HCT116 (cell line): ENCODE measurements around the gene ERICH6. TPM values are rescaled to one million over a fixed set of nuclear protein-coding genes. Genes with fewer than 3 reads are reported as not detected.

ENCODE experiments used
- ATAC-seq: fragments of 200-7000 bp; cut with Tn5 transposase; 2 replicates; pipeline ENCODE4 v1.9.1; 2020; ENCODE audit warnings: mild to moderate bottlenecking, moderate library complexity
- BruUV-seq: library from RNA; stranded (reverse); fragments of 400-500 nt; replicated peaks from 2 replicates; lab custom pipeline; 2021; lab: Mats Ljungman, UMichigan
- CTCF ChIA-PET: fragments of 300-600 bp; sonication (Branson Sonifier 250); formaldehyde crosslinking; loops from one replicate; lab custom pipeline; 2021; ENCODE audit warnings: antibody characterized with exemption; lab: Charles Lee
- POLR2A ChIA-PET: fragments of 300-600, 350-600 bp; sonication (Branson Sonifier 250); formaldehyde crosslinking; loops from one replicate; lab custom pipeline; 2021; ENCODE audit warnings: antibody characterized with exemption; lab: Charles Lee
- RAD21 ChIA-PET, 2 experiments: fragments of 300-600 bp; sonication (Branson Sonifier 250); formaldehyde crosslinking; loops; one replicate each; lab custom pipeline; 2023; ENCODE audit warnings: low total read pairs in 2 of 2; ENCODE audit not compliant: uncharacterized antibody in 2 of 2, unreplicated experiment in 2 of 2, low non-redundant PET in 1 of 2; lab: Charles Lee
- DNase-seq: peaks from one replicate; pipeline ENCODE4 v3.0.0-alpha.2; 2010; ENCODE audit warnings: low read depth, low spot score
- H2AFZ ChIP-seq: fragments of 200-600 bp; shearing (Covaris generic), sonication (generic); 2 replicates; pipeline ENCODE4 v1.6.1; 2017; ENCODE audit warnings: low read depth, mixed run types, mixed read lengths, antibody characterized with exemption, low read length; ENCODE audit not compliant: poor library complexity, severe bottlenecking
- H3K27ac ChIP-seq: 2 replicates; pipeline ENCODE4 v1.5.1; 2012; ENCODE audit warnings: low read depth, low read length
- H3K27me3 ChIP-seq: fragments of 200-600 bp; sonication (generic); 2 replicates; pipeline ENCODE4 v1.6.1; 2016; ENCODE audit warnings: mixed run types, low read length, mixed read lengths; ENCODE audit not compliant: insufficient read depth
- H3K36me3 ChIP-seq, 2 experiments: fragments of 200-500 bp in 1 of 2; fragments of 200-600 bp in 1 of 2; sonication (Bioruptor generic) in 1 of 2; sonication (generic) in 1 of 2; 2 replicates each; pipeline versions ENCODE4 v1.5.1 to v1.6.1; 2014 to 2016; ENCODE audit warnings: low read length in 2 of 2, inconsistent platforms in 1 of 2, mixed read lengths in 1 of 2, mixed run types in 1 of 2; ENCODE audit not compliant: insufficient read depth in 2 of 2, control insufficient read depth in 1 of 2
- H3K4me1 ChIP-seq, 2 experiments: fragments of 200-600 bp in 1 of 2; sonication (generic) in 1 of 2; 2 replicates each; pipeline versions ENCODE4 v1.5.1 to v1.6.1; 2012 to 2017; ENCODE audit warnings: low read length in 2 of 2, inconsistent platforms in 1 of 2, mild to moderate bottlenecking in 1 of 2, mixed read lengths in 1 of 2, mixed run types in 1 of 2, moderate library complexity in 1 of 2; ENCODE audit not compliant: insufficient read depth in 2 of 2, control insufficient read depth in 1 of 2
- H3K4me2 ChIP-seq: fragments of 200-600 bp; sonication (generic); 2 replicates; pipeline ENCODE4 v1.6.1; 2017; ENCODE audit warnings: mixed run types, low read length, mixed read lengths
- H3K4me3 ChIP-seq, 2 experiments: fragments of 200-600 bp in 1 of 2; sonication (generic) in 1 of 2; replicated peaks in 1 of 2; 2 replicates each; pipeline ENCODE4 v1.5.1; 2011 to 2016; ENCODE audit warnings: low read length in 2 of 2, control low read depth in 1 of 2, low read depth in 1 of 2, mild to moderate bottlenecking in 1 of 2, mixed read lengths in 1 of 2, mixed run types in 1 of 2
- H3K79me2 ChIP-seq: fragments of 200-600 bp; sonication (generic); 2 replicates; pipeline ENCODE4 v1.6.1; 2017; ENCODE audit warnings: mild to moderate bottlenecking, mixed run types, low read length, moderate library complexity, mixed read lengths; ENCODE audit not compliant: insufficient read depth
- H3K9ac ChIP-seq: fragments of 200-600 bp; sonication (generic); 2 replicates; pipeline ENCODE4 v1.6.1; 2016; ENCODE audit warnings: low read length, mixed read lengths
- H3K9me2 ChIP-seq: fragments of 200-600 bp; sonication (generic), shearing (Covaris generic); 2 replicates; pipeline ENCODE4 v1.6.1; 2017; ENCODE audit warnings: mixed run types, mild to moderate bottlenecking, moderate library complexity; ENCODE audit not compliant: insufficient read depth
- H3K9me3 ChIP-seq, 2 experiments: fragments of 200-500 bp in 1 of 2; fragments of 200-600 bp in 1 of 2; sonication (Bioruptor generic) in 1 of 2; sonication (generic) in 1 of 2; 2 replicates each; pipeline ENCODE4 v1.6.1; 2014 to 2017; ENCODE audit warnings: low read length in 2 of 2, mixed read lengths in 2 of 2, inconsistent platforms in 1 of 2, low read depth in 1 of 2, mild to moderate bottlenecking in 1 of 2, mixed run types in 1 of 2, moderate library complexity in 1 of 2; ENCODE audit not compliant: control insufficient read depth in 1 of 2, insufficient read depth in 1 of 2
- H4K20me1 ChIP-seq: fragments of 200-600 bp; sonication (generic), shearing (Covaris generic); 2 replicates; pipeline ENCODE4 v1.6.1; 2017; ENCODE audit warnings: mixed run types, mild to moderate bottlenecking, moderate library complexity; ENCODE audit not compliant: insufficient read depth
- CEBPB ChIP-seq: IDR thresholded peaks from 2 replicates; pipeline ENCODE4 v1.6.1; 2012; ENCODE audit warnings: low read depth
- EGR1 ChIP-seq: IDR thresholded peaks from 2 replicates; pipeline ENCODE4 v1.6.1; 2012; ENCODE audit warnings: low read depth
- EZH2 ChIP-seq: fragments of 200-600 bp; sonication (generic); IDR thresholded peaks from 2 replicates; pipeline ENCODE4 v1.6.1; 2017; ENCODE audit warnings: antibody characterized with exemption, mixed run types
- JUND ChIP-seq: IDR thresholded peaks from 2 replicates; pipeline ENCODE4 v1.6.1; 2012
- POLR2AphosphoS5 ChIP-seq: IDR thresholded peaks from 2 replicates; pipeline ENCODE4 v1.6.1; 2011; ENCODE audit warnings: mild to moderate bottlenecking, low read depth, low read length, moderate library complexity
- SIN3A ChIP-seq: IDR thresholded peaks from 2 replicates; pipeline ENCODE4 v1.6.1; 2012; ENCODE audit warnings: low read depth
- SP1 ChIP-seq: IDR thresholded peaks from 2 replicates; pipeline ENCODE4 v1.6.1; 2012; ENCODE audit warnings: low read depth
- TCF7L2 ChIP-seq: IDR thresholded peaks from 2 replicates; pipeline ENCODE4 v1.7.0; 2011; ENCODE audit warnings: borderline replicate concordance, inconsistent platforms; ENCODE audit not compliant: insufficient read depth, insufficient read length; ENCODE audit errors: extremely low read depth
- intact Hi-C: fragments of 100-400 bp; cut with micrococcal nuclease; formaldehyde crosslinking; loops from 2 replicates; pipeline ENCODE4 v1.10.0; 2022
- total RNA-seq: library from RNA; stranded (reverse); gene quantifications from one replicate; pipeline ENCODE4 v1.2.1, GENCODE V29; 2021; ENCODE audit not compliant: unreplicated experiment
- TF ChIP-seq, protein P1 (sequence below): IDR thresholded peaks from 2 replicates; pipeline ENCODE4 v1.6.1; 2011; ENCODE audit warnings: mild to moderate bottlenecking, low read length, moderate library complexity; ENCODE audit not compliant: insufficient replicate concordance; ENCODE audit errors: extremely low read depth

The ERICH6 gene
- total RNA-seq, 1 experiment from 2014 or later, result not detected

- TF ChIP-seq TCF7L2, result no peak
- no peak for TF ChIP-seq SIN3A
- no peak for TF ChIP-seq EGR1
- no peak for TF ChIP-seq CEBPB
- TF ChIP-seq POLR2AphosphoS5, result no peak
- TF ChIP-seq EZH2, result no peak
- no peak for TF ChIP-seq SP1
- TF ChIP-seq, all 23 proteins: peak for 0
Measured at GRCh38 chr3:150613709-150614480, 89.8 kb downstream of the ERICH6 start (continued).

GRCh38 chr3:150613034-150613433, 90.7 kb downstream of the ERICH6 start:
- TF ChIP-seq EGR1, result no peak
- TF ChIP-seq JUND, result no peak
- TF ChIP-seq SIN3A, result no peak
- no peak for TF ChIP-seq EZH2
- TF ChIP-seq, protein P1, sequence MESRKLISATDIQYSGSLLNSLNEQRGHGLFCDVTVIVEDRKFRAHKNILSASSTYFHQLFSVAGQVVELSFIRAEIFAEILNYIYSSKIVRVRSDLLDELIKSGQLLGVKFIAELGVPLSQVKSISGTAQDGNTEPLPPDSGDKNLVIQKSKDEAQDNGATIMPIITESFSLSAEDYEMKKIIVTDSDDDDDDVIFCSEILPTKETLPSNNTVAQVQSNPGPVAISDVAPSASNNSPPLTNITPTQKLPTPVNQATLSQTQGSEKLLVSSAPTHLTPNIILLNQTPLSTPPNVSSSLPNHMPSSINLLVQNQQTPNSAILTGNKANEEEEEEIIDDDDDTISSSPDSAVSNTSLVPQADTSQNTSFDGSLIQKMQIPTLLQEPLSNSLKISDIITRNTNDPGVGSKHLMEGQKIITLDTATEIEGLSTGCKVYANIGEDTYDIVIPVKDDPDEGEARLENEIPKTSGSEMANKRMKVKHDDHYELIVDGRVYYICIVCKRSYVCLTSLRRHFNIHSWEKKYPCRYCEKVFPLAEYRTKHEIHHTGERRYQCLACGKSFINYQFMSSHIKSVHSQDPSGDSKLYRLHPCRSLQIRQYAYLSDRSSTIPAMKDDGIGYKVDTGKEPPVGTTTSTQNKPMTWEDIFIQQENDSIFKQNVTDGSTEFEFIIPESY, result no peak
- Histone ChIP-seq H3K79me2 (peaks cover 80% of the 10 kb centered on the region), H3K27ac (no peak overlapping the region), H3K9me2 (no peaks in the 10 kb centered on the region), H3K9me3 (no peaks in the 10 kb centered on the region), H3K4me1 (no peaks in the 10 kb centered on the region), H3K9ac (no peak overlapping the region), H3K4me3 (no peak overlapping the region), H3K27me3 (no peaks in the 10 kb centered on the region), H4K20me1 (peaks cover 10% of the 10 kb centered on the region; the same call in 1 of the 2 replicates), H3K36me3 (no peaks in the 10 kb centered on the region), H2AFZ (no peak overlapping the region), H3K4me2 (no peak overlapping the region)
- ChIA-PET RAD21 (no interaction called here), CTCF (no interaction called here), POLR2A (interaction anchor here (0.7 to 1.6 kb wide), 2 partner anchors 10 to 11 kb away, joined by 3 to 4 read pairs; partner anchors contain the start of gene SELENOT)
- intact Hi-C loops, result no loop called here
- no TSS peak for BruUV-seq
- ATAC-seq, result no peak
- no peak for DNase-seq
